ENCODE data around the gene DCLK1.

GRCh38 chr13:36157480-36157879 lies 26.3 kb upstream of the DCLK1 start:
- TF ChIP-seq EZH2 (IDR thresholded peaks at IDR 0.05), result no peak
- TF ChIP-seq, protein P1, sequence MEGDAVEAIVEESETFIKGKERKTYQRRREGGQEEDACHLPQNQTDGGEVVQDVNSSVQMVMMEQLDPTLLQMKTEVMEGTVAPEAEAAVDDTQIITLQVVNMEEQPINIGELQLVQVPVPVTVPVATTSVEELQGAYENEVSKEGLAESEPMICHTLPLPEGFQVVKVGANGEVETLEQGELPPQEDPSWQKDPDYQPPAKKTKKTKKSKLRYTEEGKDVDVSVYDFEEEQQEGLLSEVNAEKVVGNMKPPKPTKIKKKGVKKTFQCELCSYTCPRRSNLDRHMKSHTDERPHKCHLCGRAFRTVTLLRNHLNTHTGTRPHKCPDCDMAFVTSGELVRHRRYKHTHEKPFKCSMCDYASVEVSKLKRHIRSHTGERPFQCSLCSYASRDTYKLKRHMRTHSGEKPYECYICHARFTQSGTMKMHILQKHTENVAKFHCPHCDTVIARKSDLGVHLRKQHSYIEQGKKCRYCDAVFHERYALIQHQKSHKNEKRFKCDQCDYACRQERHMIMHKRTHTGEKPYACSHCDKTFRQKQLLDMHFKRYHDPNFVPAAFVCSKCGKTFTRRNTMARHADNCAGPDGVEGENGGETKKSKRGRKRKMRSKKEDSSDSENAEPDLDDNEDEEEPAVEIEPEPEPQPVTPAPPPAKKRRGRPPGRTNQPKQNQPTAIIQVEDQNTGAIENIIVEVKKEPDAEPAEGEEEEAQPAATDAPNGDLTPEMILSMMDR (IDR thresholded peaks at IDR 0.05), result no peak
- TF ChIP-seq EZH2phosphoT487 (IDR thresholded peaks at IDR 0.05), result no peak
